ENCODE data around the gene MYBL2.

Gene MYBL2

GRCh38 chr20:43682446-43682845 is 15.5 kb downstream of the MYBL2 start:
- DNase-seq (ENCODE audit: low spot score): no peak

GRCh38 chr20:43686820-43687219 is 19.9 kb downstream of the MYBL2 start:
- no peak for DNase-seq (ENCODE audit: low spot score)

GRCh38 chr20:43689165-43689564 is 22.3 kb downstream of the MYBL2 start:
- DNase-seq (ENCODE audit: low spot score): no peak

- peak; percentile 71 for DNase-seq (ENCODE audit: low spot score)
Observed at GRCh38 chr20:43690943-43691598, 24.2 kb downstream of the MYBL2 start.

- DNase-seq (ENCODE audit: low spot score): peak; percentile 84
Observed at GRCh38 chr20:43691928-43692524, 25.1 kb downstream of the MYBL2 start.

GRCh38 chr20:43694763-43695162 is 27.8 kb downstream of the MYBL2 start:
- no peak for DNase-seq (ENCODE audit: low spot score)

GRCh38 chr20:43695571-43695970 is 28.7 kb downstream of the MYBL2 start:
- DNase-seq (ENCODE audit: low spot score): no peak

- no peak for DNase-seq (ENCODE audit: low spot score)
Observed at GRCh38 chr20:43699941-43700565, 33.1 kb downstream of the MYBL2 start.

GRCh38 chr20:43700627-43701026 is 33.7 kb downstream of the MYBL2 start:
- no peak for DNase-seq (ENCODE audit: low spot score)

- DNase-seq (ENCODE audit: low spot score): no peak
Observed at GRCh38 chr20:43702502-43702901, 35.6 kb downstream of the MYBL2 start.

- DNase-seq (ENCODE audit: low spot score): no peak
Observed at GRCh38 chr20:43710370-43711044, 43.6 kb downstream of the MYBL2 start.

GRCh38 chr20:43711098-43711654 is 44.3 kb downstream of the MYBL2 start:
- no peak for DNase-seq (ENCODE audit: low spot score)

- DNase-seq (ENCODE audit: low spot score): no peak
Observed at GRCh38 chr20:43715044-43715443, 48.1 kb downstream of the MYBL2 start.

- DNase-seq (ENCODE audit: low spot score): no peak
Observed at GRCh38 chr20:43715511-43715910, 48.6 kb downstream of the MYBL2 start.

- DNase-seq (ENCODE audit: low spot score): no peak
Observed at GRCh38 chr20:43716123-43716522, 49.2 kb downstream of the MYBL2 start.

GRCh38 chr20:43716757-43717615 is 50.1 kb downstream of the MYBL2 start:
- no peak for DNase-seq (ENCODE audit: low spot score)

- DNase-seq (ENCODE audit: low spot score): no peak
Observed at GRCh38 chr20:43717616-43717995, 50.7 kb downstream of the MYBL2 start.

- DNase-seq (ENCODE audit: low spot score): no peak
Observed at GRCh38 chr20:43720007-43720406, 53.1 kb downstream of the MYBL2 start.

- no peak for DNase-seq (ENCODE audit: low spot score)
Observed at GRCh38 chr20:43721097-43721428, 54.1 kb downstream of the MYBL2 start.

- no peak for DNase-seq (ENCODE audit: low spot score)
Observed at GRCh38 chr20:43721429-43722152, 54.7 kb downstream of the MYBL2 start.

- DNase-seq (ENCODE audit: low spot score): no peak
Observed at GRCh38 chr20:43722153-43722505, 55.2 kb downstream of the MYBL2 start.
